Liver (tissue), 9 donors: ENCODE measurements around the gene CFAP65. TPM values are rescaled to one million over a fixed set of nuclear protein-coding genes. Genes with fewer than 3 reads are reported as not detected.

Experiments
- DNase-seq: peaks from one replicate; pipeline ENCODE4 v3.0.0-alpha.2; 2017; ENCODE audit warnings: low spot score
- H3K27ac ChIP-seq, 2 donors: one replicate each; pipeline ENCODE4 v1.7.0; 2013; ENCODE audit warnings: inconsistent platforms in 2 of 2, low read length in 2 of 2, control low read depth in 1 of 2, low read depth in 1 of 2, mild to moderate bottlenecking in 1 of 2
- H3K27me3 ChIP-seq, 4 donors: one replicate each; pipeline versions ENCODE4 v1.6.1 to v1.7.0; 2013; ENCODE audit warnings: low read length in 3 of 4, inconsistent platforms in 1 of 4, mild to moderate bottlenecking in 1 of 4, moderate library complexity in 1 of 4; ENCODE audit not compliant: control insufficient read depth in 4 of 4, insufficient read depth in 4 of 4
- H3K36me3 ChIP-seq, 4 donors: one replicate each; pipeline versions ENCODE4 v1.6.1 to v1.7.0; 2013; ENCODE audit warnings: low read length in 3 of 4, mild to moderate bottlenecking in 3 of 4, low read depth in 1 of 4, moderate library complexity in 1 of 4; ENCODE audit not compliant: control insufficient read depth in 4 of 4, insufficient read depth in 3 of 4
- H3K4me1 ChIP-seq, 4 donors: one replicate each; pipeline versions ENCODE4 v1.6.1 to v1.7.0; 2013; ENCODE audit warnings: low read length in 3 of 4, mild to moderate bottlenecking in 3 of 4, moderate library complexity in 1 of 4; ENCODE audit not compliant: control insufficient read depth in 4 of 4, insufficient read depth in 4 of 4
- H3K4me3 ChIP-seq, 3 donors: one replicate each; pipeline versions ENCODE4 v1.6.1 to v1.7.0; 2013; ENCODE audit warnings: low read length in 3 of 3, control low read depth in 1 of 3, low read depth in 1 of 3, mild to moderate bottlenecking in 1 of 3
- H3K9ac ChIP-seq, 2 donors: one replicate each; pipeline ENCODE4 v1.7.0; 2013; ENCODE audit warnings: low read length in 2 of 2, mild to moderate bottlenecking in 2 of 2, moderate library complexity in 2 of 2, control low read depth in 1 of 2, low read depth in 1 of 2
- H3K9me3 ChIP-seq, 4 donors: one replicate each; pipeline versions ENCODE4 v1.6.1 to v1.7.0; 2013; ENCODE audit warnings: low read length in 3 of 4; ENCODE audit not compliant: control insufficient read depth in 4 of 4
- EGR1 ChIP-seq, 2 donors: IDR thresholded peaks; 2 replicates each; pipeline ENCODE4 v1.6.1; 2016 to 2018; ENCODE audit warnings: antibody characterized with exemption in 2 of 2, low read depth in 2 of 2
- FOXA1 ChIP-seq: IDR thresholded peaks from 2 replicates; pipeline ENCODE4 v1.6.1; 2016; ENCODE audit warnings: antibody characterized with exemption
- FOXA2 ChIP-seq: IDR thresholded peaks from 2 replicates; pipeline ENCODE4 v1.6.1; 2016; ENCODE audit warnings: antibody characterized with exemption
- GABPA ChIP-seq, 2 donors: IDR thresholded peaks in 1 of 2; conservative IDR thresholded peaks in 1 of 2; 2 replicates each; pipeline ENCODE4 v1.6.1; 2016; ENCODE audit warnings: antibody characterized with exemption in 2 of 2, mild to moderate bottlenecking in 1 of 2, moderate library complexity in 1 of 2
- HNF4A ChIP-seq, 2 donors: conservative IDR thresholded peaks; 2 replicates each; pipeline ENCODE4 v1.6.1; 2016; ENCODE audit warnings: antibody characterized with exemption in 2 of 2, mild to moderate bottlenecking in 2 of 2
- HNF4G ChIP-seq: IDR thresholded peaks from 2 replicates; pipeline ENCODE4 v1.6.1; 2016; ENCODE audit warnings: antibody characterized with exemption
- JUND ChIP-seq, 2 donors: IDR thresholded peaks; 2 replicates each; pipeline ENCODE4 v1.6.1; 2016; ENCODE audit warnings: antibody characterized with exemption in 2 of 2
- MAX ChIP-seq: IDR thresholded peaks from 2 replicates; pipeline ENCODE4 v1.6.1; 2016; ENCODE audit warnings: antibody characterized with exemption
- NR2F2 ChIP-seq: IDR thresholded peaks from 2 replicates; pipeline ENCODE4 v1.6.1; 2016; ENCODE audit warnings: antibody characterized with exemption
- RAD21 ChIP-seq, 2 donors: IDR thresholded peaks; 2 replicates each; pipeline ENCODE4 v1.6.1; 2016; ENCODE audit warnings: antibody characterized with exemption in 2 of 2, mild to moderate bottlenecking in 2 of 2
- RXRA ChIP-seq, 2 donors: IDR thresholded peaks; 2 replicates each; pipeline ENCODE4 v1.6.1; 2017 to 2018; ENCODE audit warnings: antibody characterized with exemption in 2 of 2, mild to moderate bottlenecking in 1 of 2
- SP1 ChIP-seq: IDR thresholded peaks from 2 replicates; pipeline ENCODE4 v1.6.1; 2018; ENCODE audit warnings: antibody characterized with exemption, mild to moderate bottlenecking
- TAF1 ChIP-seq: conservative IDR thresholded peaks from 2 replicates; pipeline ENCODE4 v1.6.1; 2016; ENCODE audit warnings: antibody characterized with exemption, mild to moderate bottlenecking
- YY1 ChIP-seq: IDR thresholded peaks from 2 replicates; pipeline ENCODE4 v1.6.1; 2016; ENCODE audit warnings: antibody characterized with exemption, mild to moderate bottlenecking
- WGBS: extraction: QIAGEN DNeasy Blood & Tissue Kit; methylation state at CpG from one replicate; pipeline ENCODE4 v1.1.7; 2013; 5-methylcytosine and 5-hydroxymethylcytosine counted together
- polyA plus RNA-seq, 2 donors: library from polyadenylated mRNA; stranded (reverse) in 1 of 2; unstranded in 1 of 2; fragments of 200-250 nt in 1 of 2; fragments of >200 nt in 1 of 2; fragmentation: Nextera tagmentation in 1 of 2; extraction: Ambion mirVana in 1 of 2; gene quantifications; one replicate each; pipeline versions ENCODE4 v1.2.1 to v1.2.3, GENCODE V29; 2013 to 2015
- total RNA-seq, 2 donors: library from RNA; depleted of rRNA; stranded (reverse); fragments of >200 nt; gene quantifications; one replicate each; pipeline ENCODE4 v1.2.3, GENCODE V29; 2014
- TF ChIP-seq, protein P1 (sequence below): IDR thresholded peaks from 2 replicates; pipeline ENCODE4 v1.6.1; 2016; ENCODE audit warnings: antibody characterized with exemption
- TF ChIP-seq, protein P2 (sequence below): IDR thresholded peaks from 2 replicates; pipeline ENCODE4 v1.6.1; 2016; ENCODE audit warnings: antibody characterized with exemption, mild to moderate bottlenecking
- TF ChIP-seq, protein P3 (sequence below): fragments of 150-350 bp; IDR thresholded peaks from 2 replicates; pipeline ENCODE4 v1.5.1; 2017; ENCODE audit warnings: improper control_type of control experiment, low read depth, low read length; ENCODE audit not compliant: missing input control
- donor health status: healthy.
- donor health status: healthy.
- donor health status: healthy.
- donor health status: healthy.
- donor health status: healthy.

The CFAP65 gene
- total and polyA plus RNA-seq, 4 donors: not detected

- Histone ChIP-seq H3K27me3 (no peaks in the 10 kb centered on the region), H3K36me3 (no peaks in the 10 kb centered on the region), H3K9ac (no peak overlapping the region), H3K9me3 (no peaks in the 10 kb centered on the region), H3K4me1 (no peaks in the 10 kb centered on the region), H3K4me3 (no peak overlapping the region), H3K27ac (no peak overlapping the region)
- DNase-seq: no peak
- no peak for TF ChIP-seq FOXA2
- TF ChIP-seq, protein P1, sequence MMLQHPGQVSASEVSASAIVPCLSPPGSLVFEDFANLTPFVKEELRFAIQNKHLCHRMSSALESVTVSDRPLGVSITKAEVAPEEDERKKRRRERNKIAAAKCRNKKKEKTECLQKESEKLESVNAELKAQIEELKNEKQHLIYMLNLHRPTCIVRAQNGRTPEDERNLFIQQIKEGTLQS: no peak
- 82% methylated on average over 11 of the region's 11 CpGs for WGBS
Measured at GRCh38 chr2:219020604-219021365, 20.5 kb downstream of the CFAP65 start.

- Histone ChIP-seq H3K4me3 (no peak overlapping the region), H3K9me3 (no peaks in the 10 kb centered on the region), H3K27me3 (no peaks in the 10 kb centered on the region), H3K9ac (no peak overlapping the region), H3K27ac (no peak overlapping the region), H3K4me1 (no peaks in the 10 kb centered on the region), H3K36me3 (no peaks in the 10 kb centered on the region)
- DNase-seq: no peak
- no peak for TF ChIP-seq YY1
- WGBS: 75% methylated on average over 6 of the region's 6 CpGs
Measured at GRCh38 chr2:219019436-219019835, 21.9 kb downstream of the CFAP65 start.

GRCh38 chr2:219018726-219019125 is 22.6 kb downstream of the CFAP65 start:
- Histone ChIP-seq H3K36me3 (no peaks in the 10 kb centered on the region), H3K27ac (no peak overlapping the region), H3K9me3 (no peaks in the 10 kb centered on the region), H3K27me3 (no peaks in the 10 kb centered on the region), H3K9ac (no peak overlapping the region), H3K4me3 (no peak overlapping the region), H3K4me1 (no peaks in the 10 kb centered on the region)
- TF ChIP-seq SP1: no peak
- no peak for TF ChIP-seq JUND (IDR thresholded peaks at IDR 0.05)
- TF ChIP-seq TAF1: no peak
- TF ChIP-seq HNF4G: no peak
- TF ChIP-seq, protein P2, sequence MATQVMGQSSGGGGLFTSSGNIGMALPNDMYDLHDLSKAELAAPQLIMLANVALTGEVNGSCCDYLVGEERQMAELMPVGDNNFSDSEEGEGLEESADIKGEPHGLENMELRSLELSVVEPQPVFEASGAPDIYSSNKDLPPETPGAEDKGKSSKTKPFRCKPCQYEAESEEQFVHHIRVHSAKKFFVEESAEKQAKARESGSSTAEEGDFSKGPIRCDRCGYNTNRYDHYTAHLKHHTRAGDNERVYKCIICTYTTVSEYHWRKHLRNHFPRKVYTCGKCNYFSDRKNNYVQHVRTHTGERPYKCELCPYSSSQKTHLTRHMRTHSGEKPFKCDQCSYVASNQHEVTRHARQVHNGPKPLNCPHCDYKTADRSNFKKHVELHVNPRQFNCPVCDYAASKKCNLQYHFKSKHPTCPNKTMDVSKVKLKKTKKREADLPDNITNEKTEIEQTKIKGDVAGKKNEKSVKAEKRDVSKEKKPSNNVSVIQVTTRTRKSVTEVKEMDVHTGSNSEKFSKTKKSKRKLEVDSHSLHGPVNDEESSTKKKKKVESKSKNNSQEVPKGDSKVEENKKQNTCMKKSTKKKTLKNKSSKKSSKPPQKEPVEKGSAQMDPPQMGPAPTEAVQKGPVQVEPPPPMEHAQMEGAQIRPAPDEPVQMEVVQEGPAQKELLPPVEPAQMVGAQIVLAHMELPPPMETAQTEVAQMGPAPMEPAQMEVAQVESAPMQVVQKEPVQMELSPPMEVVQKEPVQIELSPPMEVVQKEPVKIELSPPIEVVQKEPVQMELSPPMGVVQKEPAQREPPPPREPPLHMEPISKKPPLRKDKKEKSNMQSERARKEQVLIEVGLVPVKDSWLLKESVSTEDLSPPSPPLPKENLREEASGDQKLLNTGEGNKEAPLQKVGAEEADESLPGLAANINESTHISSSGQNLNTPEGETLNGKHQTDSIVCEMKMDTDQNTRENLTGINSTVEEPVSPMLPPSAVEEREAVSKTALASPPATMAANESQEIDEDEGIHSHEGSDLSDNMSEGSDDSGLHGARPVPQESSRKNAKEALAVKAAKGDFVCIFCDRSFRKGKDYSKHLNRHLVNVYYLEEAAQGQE: no peak
- TF ChIP-seq RXRA (IDR thresholded peaks at IDR 0.05): no peak
- no peak for TF ChIP-seq EGR1 (IDR thresholded peaks at IDR 0.05; ENCODE audit: low read depth in 2 of 2)
- TF ChIP-seq, protein P3, sequence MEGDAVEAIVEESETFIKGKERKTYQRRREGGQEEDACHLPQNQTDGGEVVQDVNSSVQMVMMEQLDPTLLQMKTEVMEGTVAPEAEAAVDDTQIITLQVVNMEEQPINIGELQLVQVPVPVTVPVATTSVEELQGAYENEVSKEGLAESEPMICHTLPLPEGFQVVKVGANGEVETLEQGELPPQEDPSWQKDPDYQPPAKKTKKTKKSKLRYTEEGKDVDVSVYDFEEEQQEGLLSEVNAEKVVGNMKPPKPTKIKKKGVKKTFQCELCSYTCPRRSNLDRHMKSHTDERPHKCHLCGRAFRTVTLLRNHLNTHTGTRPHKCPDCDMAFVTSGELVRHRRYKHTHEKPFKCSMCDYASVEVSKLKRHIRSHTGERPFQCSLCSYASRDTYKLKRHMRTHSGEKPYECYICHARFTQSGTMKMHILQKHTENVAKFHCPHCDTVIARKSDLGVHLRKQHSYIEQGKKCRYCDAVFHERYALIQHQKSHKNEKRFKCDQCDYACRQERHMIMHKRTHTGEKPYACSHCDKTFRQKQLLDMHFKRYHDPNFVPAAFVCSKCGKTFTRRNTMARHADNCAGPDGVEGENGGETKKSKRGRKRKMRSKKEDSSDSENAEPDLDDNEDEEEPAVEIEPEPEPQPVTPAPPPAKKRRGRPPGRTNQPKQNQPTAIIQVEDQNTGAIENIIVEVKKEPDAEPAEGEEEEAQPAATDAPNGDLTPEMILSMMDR: no peak
- TF ChIP-seq YY1: no peak
- no peak for TF ChIP-seq FOXA1
- no peak for TF ChIP-seq FOXA2
- TF ChIP-seq NR2F2: no peak
- TF ChIP-seq, protein P1: no peak
- no peak for TF ChIP-seq HNF4A (conservative IDR thresholded peaks at IDR 0.05)
- TF ChIP-seq GABPA (IDR thresholded peaks at IDR 0.05 in 1 of 2, conservative IDR thresholded peaks at IDR 0.05 in 1 of 2): no peak
- TF ChIP-seq MAX: no peak
- no peak for TF ChIP-seq RAD21 (IDR thresholded peaks at IDR 0.05)
- DNase-seq: no peak
- 87% methylated on average over 10 of the region's 10 CpGs for WGBS
